EH (cell line): ENCODE measurements around the gene PFKL.

Experiments
- DNase-seq: peaks from one replicate; pipeline ENCODE4 v3.0.0-alpha.2; 2015; ENCODE audit warnings: low read depth

Gene PFKL

DNA sequence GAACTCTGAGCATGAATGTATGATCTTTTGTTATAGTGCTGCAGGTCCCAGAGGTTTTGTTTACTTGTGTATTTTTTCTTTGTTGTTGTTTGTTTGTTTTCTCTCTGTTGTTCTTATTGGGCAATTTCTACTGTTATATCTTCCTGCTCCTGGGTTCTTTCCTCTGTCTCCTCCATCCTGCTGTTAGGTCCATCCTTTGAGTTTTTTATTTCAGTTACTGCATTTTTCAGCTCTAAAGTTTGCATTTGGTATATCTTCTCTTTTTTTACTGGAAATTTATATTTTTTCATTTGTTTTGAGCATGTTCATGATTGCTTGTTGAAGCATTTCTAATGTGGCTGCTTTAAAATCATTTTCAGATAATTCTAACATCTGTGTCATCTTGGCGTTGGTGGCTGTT, 63.4 kb downstream of the PFKL start:
- no peak for DNase-seq

DNA sequence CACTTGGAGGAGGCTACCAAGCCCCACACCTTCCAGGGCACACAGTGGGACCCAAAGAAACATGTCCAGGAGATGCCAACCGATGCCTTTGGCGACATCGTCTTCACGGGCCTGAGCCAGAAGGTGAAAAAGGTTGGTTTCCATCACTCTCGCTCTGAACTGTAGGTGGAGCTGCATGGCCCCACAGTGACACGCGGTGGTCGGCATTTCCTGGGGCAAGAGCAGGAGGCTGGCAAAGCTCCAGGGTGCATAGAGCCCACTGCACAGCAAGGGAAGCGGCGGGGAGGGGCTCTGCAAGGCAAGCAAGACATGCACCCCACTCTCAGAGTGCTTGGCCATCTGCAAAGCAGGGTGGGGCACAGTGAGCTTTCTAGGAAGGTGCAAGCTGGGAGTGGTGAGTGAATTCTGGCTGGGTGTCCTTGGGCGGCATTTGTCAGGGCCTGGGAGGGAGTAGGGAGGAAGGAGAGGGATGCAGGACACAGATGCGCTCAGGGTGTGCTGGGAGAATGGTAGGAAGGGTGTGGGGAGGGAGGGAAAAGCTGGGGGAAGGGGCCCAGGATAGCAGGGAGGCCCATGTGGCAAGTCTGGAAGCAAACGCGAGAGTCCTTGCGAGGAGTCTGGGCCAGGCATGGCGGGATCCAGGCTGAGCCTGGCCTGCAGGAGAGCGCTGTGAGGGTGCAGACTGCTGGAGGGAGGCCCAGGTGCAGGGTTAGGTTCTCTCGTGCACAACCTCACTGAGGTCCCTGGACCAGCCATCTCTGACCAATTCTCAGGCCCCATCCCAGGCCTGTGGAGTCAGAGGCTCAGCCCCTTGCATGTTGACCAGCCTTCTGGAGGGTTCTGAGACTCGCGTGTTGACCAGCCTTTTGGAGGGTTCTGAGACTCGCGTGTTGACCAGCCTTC, 64.5 kb downstream of the PFKL start:
- no peak for DNase-seq

DNA sequence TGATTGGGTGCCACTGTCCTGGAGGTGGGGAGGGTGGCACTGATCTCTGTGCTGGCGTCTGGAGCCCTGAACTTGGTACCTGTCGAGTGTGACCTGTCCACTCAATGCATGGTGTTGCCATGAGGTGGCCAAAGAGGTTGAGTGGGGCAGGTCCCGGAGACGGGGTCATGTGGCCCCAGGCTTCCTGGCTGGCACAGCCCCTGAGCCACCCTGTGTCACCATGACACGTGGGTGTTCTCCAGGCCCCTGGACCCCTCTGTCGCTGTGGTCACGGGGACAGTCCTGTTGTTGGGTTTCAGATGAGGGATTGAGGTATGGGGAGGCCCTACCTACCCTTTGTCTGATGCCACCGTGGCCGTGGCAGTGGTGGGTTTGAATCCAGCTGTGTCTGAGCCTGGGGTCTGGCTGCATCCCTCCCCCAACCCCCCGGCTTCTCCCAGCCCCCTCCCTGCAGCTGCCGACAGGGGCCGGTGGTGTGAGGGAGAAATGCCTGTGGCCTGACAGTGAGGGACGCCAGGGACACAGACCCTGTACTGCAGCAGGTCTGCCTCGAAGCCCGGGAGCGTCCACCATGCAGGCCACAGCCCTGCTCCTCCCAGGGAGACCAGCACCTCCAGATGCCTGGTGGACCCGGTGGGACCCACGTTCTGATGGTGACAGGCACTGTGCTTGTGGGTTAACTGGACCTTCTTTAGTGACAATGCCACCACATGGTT, 65.6 kb downstream of the PFKL start:
- DNase-seq = no peak

DNA sequence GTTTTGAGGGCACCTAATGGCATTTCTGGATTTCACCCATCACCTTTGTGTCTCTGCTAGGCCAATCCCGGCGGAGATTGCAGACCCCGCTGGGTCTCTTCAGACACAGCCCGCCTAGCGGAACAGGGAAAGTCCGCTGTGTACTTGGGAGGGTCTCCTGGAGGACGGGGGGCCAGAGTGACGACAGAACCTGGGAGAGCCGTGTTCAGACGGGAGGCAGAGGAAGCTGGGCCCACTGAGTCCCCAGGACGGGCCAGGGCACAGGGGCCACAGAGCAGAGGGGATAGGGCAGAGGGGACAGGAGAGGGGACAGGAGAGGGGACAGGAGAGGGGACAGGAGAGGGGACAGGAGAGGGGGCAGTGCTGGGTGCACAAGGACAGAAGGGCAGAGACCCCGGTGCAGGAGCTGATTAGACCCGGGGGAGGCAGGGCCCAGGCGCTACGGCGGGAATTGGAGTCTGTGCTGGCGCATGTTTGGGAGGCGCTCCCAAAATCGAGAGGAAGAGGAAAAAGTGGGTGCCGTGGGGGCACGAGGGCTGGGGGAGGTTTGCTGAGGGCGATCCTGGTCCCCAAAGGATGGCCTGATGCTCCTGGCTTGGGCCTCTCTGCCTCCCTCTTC, 66.2 kb downstream of the PFKL start:
- no peak for DNase-seq

DNA sequence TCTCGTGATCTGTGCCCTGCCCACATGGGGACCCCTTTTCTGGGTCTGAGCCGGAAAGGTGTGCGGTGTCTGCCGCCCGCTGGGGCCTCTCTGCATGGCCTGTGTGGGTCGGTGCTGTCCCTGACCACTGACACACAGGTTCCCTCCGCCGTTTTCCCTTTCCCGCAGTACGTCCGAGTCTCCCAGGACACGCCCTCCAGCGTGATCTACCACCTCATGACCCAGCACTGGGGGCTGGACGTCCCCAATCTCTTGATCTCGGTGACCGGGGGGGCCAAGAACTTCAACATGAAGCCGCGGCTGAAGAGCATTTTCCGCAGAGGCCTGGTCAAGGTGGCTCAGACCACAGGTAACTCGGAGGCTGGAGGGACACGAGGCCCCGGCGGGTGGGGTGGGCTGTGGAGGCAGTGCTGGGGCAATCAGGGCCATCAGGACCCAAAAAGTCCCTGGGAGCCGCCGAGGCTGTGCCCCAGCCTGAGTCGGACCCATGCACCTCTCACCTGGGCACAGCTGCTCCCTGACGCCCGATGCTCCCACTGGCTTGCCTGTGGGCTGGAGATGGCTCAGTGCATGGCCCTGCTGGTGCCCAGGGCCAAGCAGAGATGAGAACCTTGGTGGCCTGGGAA, 66.8 kb downstream of the PFKL start:
- no peak for DNase-seq

DNA sequence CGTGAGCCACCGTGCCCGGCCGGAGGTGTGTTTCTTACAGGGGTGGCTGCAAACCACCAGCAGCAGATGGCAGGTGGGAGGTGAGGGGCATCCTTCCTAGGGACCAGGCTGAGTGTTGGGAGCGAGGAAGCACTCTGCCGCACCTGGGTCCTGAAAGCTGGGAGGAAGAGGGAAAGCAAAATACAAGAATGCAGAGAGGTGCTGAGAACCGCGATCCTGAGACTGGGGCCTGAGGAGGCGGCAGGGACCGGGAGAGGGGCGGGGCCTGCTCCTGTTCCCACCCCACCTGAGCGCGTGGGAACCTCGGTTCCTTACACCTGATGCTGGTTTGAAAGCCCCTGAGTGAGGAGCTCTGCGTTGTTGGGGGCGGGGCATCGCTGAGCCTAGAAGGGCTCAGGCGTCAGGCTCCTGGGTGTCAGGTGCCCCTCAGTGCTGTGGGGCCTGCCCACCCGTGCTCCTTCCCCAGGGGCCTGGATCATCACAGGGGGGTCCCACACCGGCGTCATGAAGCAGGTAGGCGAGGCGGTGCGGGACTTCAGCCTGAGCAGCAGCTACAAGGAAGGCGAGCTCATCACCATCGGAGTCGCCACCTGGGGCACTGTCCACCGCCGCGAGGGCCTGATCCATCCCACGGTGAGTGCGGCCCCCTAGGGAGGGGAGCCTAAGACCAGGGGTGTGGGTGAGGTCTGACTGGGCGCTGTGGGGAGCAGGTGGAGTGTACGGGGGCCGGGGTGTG, 69.0 kb downstream of the PFKL start:
- DNase-seq = no peak

DNA sequence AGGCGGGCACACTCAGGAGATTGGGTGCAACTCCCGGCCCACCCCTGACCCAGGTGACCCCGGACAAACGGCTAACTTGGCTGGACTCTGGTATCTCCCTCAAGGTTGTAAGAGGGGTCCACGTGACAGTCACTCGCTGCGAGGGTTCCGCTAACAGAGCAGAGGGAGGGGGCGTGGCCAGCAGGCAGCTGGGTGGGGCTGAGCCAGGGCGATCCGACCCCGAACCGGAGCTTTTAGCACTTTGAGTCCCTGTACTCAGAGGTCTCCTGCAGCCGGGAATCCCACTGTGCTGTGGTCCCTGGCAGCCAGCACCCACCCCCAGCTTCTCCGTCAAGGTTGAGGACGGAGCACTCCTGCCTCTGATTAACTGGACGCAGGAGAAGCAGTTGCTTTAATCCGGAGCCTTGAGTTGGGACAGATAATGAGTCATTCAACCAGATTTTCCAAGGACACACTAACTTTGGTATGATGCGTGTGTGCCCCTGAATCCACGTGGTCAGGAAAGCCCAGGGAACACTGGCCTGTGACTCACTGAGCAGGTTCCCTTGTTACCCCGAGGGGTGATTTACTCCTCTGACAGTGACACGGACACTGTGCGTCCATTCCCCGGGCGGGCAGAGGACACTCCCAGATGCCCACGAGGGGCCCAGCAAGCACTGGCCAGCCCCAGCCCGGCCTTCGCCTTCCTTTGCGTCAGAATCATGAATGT, 70.3 kb downstream of the PFKL start:
- peak; percentile 34 for DNase-seq

DNA sequence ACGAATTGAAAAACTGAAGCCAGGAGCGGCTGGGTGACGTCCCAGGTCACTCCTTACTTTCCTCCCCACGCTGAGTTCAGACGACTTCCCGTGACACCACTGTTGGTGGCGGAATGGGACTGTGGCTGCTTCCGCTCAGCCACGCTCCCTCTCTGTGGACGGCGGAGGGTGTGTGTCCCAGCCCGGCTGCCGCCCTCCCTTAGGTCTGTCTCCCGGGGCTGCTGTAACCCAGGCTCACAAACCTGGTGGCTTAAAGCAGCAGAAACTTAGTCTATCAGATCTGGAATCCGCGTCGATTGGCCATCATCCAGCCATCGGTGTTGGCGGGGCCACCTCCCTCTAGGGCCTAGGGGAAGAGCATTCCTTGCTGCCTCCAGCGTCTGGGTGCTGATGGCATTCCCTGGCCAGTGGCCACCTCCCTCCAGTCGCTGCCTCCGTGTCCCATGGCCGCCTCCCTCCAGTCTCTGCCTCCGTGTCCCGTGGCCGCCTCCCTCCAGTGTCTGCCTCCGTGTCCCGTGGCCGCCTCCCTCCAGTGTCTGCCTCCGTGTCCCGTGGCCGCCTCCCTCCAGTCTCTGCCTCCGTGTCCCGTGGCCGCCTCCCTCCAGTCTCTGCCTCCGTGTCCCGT, 71.0 kb downstream of the PFKL start:
- no peak for DNase-seq

DNA sequence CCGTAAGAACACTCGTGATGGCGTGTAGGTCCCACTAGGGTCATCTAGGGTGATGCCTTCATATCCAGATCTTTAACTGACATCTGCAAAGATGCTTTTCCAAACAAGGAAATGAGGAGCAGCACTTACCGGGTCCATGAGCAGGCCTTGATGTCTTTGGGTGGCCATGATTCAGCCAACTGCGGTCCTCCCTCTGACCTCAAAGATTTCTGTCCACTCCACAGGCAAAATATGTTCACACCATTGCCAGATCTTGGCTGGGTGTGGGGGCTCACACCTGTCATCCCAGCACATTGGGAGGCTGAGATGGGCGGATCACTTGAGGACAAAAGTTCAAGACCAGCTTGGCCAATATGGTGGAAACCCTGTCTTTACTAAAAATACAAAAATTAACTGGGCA, 71.7 kb downstream of the PFKL start:
- DNase-seq = no peak

DNA sequence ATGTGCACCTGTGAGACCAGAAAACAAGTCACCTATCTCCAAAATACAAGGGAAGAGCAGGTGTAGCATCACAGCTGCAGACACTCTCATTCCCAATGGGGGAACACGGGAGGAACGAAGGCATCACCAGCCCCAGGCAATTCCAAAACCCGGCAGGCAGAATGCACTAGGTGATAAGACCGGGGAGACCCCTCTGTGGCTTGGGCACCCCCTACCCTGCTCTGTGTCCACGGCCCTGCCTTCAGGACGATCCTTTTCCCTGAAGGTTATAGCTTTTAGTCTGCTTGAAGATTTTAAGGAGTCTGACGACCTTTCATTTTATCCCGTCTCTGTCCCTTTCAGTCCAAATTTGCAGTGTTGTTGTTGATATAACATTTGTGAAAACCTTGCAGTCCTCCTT, 72.8 kb downstream of the PFKL start:
- no peak for DNase-seq

DNA sequence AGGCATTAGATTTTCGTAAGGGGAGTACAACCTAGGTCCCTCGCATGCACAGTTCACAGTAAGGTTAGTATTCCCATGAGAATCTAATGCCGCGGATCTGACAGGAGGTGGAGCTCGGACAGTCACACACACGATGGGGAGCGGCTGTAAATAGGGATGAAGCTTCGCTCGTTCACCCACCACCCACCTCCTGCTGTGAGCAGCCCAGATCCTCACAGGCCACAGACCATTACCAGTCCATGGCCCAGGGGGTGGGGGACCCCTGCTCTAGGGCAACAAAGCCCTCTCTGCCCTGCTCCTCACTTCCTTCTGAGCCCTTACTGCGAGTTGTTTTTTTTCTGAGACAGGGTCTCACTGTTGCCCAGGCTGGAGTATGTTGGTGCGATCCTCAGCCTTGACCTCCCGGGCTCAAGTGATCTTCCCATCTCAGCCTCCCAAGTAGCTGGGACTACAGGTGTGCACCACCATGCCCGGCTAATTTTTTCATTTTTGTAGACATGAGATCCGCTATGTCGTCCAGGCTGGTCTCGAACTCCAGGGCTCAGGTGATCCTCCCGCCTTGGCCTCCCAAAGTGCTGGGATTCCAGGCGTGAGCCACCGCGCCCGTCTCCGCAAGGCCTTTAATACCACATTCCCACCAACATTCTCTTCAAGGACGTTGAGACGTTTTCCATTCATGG, 74.9 kb downstream of the PFKL start:
- no peak for DNase-seq

DNA sequence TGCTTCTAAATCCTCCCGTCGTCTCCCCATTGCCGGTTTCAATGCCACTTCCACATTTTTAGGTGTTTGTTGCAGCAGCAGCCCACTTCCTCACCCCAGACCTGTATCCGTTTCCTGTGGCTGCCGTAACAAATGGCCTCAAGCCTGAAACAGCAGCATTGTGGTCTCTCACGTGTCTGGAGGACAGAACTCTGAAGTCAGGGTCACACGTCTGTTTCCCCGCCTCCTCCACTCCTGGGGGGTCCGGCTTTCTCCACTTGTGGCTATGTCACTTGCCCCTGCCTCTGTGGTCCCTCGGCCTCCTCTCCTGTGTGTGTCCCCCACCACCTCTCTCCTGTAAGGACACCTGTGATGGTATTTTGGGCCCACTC, 75.4 kb downstream of the PFKL start:
- DNase-seq = no peak

DNA sequence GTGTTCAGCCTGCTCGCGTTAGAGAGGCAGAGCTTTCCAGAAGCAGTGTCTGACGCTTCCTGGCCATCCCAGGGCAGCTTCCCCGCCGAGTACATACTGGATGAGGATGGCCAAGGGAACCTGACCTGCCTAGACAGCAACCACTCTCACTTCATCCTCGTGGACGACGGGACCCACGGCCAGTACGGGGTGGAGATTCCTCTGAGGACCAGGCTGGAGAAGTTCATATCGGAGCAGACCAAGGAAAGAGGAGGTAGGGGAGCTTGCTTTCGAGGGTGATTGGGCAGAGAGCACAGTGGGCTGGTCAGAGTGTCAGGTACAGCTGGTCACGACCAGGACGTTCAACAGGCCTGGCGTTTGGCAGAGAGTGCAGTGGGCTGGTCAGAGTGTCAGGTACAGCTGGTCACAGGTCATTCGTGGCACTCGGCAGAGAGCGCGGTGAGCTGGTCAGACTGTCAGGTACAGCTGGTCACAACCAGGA, 75.9 kb downstream of the PFKL start:
- DNase-seq = no peak

DNA sequence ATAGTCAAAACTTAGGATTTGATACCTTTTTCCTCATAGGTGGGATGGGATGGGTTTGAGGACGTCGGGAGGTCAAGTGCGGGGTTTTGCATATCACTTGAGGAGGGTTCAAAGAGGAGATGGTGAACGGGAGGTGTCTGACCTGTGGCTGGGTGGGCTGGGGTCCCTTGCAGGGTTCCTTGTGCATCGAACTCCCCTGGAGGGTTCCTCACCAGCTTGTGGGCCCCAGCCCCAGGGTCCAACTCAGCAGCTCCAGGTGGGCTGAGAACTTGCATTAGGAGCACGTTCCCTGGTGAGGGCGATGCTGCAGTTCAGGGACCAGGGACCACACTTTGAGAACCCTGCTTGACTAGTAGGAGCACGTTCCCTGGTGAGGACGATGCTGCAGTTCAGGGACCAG, 76.8 kb downstream of the PFKL start:
- no peak for DNase-seq
